GM23338 (cell line): ENCODE results near the gene MPRIP. TPM values are rescaled to one million over a fixed set of nuclear protein-coding genes. Genes with fewer than 3 reads are reported as not detected.

Experiments used
- ATAC-seq: fragments of 200-7000 bp; cut with Tn5 transposase; 3 replicates; pipeline ENCODE4 v1.9.1; 2020
- DNase-seq: peaks from one replicate; pipeline ENCODE4 v3.0.0-alpha.2; 2015; ENCODE audit warnings: low spot score
- H2AFZ ChIP-seq: fragments of 200-600 bp; sonication (generic); 2 replicates; pipeline ENCODE4 v1.8.0; 2016; ENCODE audit warnings: antibody characterized with exemption, mild to moderate bottlenecking, moderate library complexity
- H3F3A ChIP-seq: fragments of 200-600 bp; sonication (generic); replicated peaks from 2 replicates; pipeline ENCODE4 v1.8.0; 2017; ENCODE audit warnings: antibody characterized with exemption, mixed run types, low read depth
- H3K27ac ChIP-seq: fragments of 200-600 bp; sonication (generic); 2 replicates; pipeline ENCODE4 v1.6.1; 2016; ENCODE audit warnings: low read depth
- H3K27me3 ChIP-seq: fragments of 200-600 bp; sonication (generic); 2 replicates; pipeline ENCODE4 v1.8.0; 2016; ENCODE audit warnings: mild to moderate bottlenecking, mixed run types, moderate library complexity; ENCODE audit not compliant: insufficient read depth
- H3K36me3 ChIP-seq: fragments of 200-600 bp; sonication (generic); 2 replicates; pipeline ENCODE4 v1.8.0; 2016; ENCODE audit warnings: mild to moderate bottlenecking; ENCODE audit not compliant: insufficient read depth
- H3K4me1 ChIP-seq: fragments of 200-600 bp; sonication (generic); 2 replicates; pipeline ENCODE4 v1.8.0; 2016; ENCODE audit warnings: mild to moderate bottlenecking, moderate library complexity; ENCODE audit not compliant: insufficient read depth
- H3K4me2 ChIP-seq: fragments of 200-600 bp; sonication (generic); 2 replicates; pipeline ENCODE4 v1.7.1; 2017; ENCODE audit warnings: mixed run types
- H3K4me3 ChIP-seq: fragments of 200-600 bp; sonication (generic); 2 replicates; pipeline ENCODE4 v1.6.1; 2016; ENCODE audit warnings: mixed run types
- H3K79me2 ChIP-seq: fragments of 200-600 bp; sonication (generic); replicated peaks from 2 replicates; pipeline ENCODE4 v1.8.0; 2017; ENCODE audit warnings: mild to moderate bottlenecking; ENCODE audit not compliant: insufficient read depth
- H3K9me2 ChIP-seq: fragments of 200-600 bp; sonication (generic); 2 replicates; pipeline ENCODE4 v1.8.0; 2017; ENCODE audit not compliant: insufficient read depth
- H4K20me1 ChIP-seq: fragments of 200-600 bp; sonication (generic); replicated peaks from 2 replicates; pipeline ENCODE4 v1.8.0; 2017; ENCODE audit warnings: mild to moderate bottlenecking; ENCODE audit not compliant: insufficient read depth
- H3K27ac Mint-ChIP-seq: 2 replicates; pipeline ENCODE4 v1.8.0; 2020; ENCODE audit warnings: inconsistent platforms, mild to moderate bottlenecking, moderate library complexity, mixed read lengths
- H3K27me3 Mint-ChIP-seq: 3 replicates; pipeline ENCODE4 v1.8.0; 2022; ENCODE audit warnings: low read depth, mild to moderate bottlenecking, moderate library complexity, mixed read lengths, inconsistent platforms; ENCODE audit not compliant: insufficient read depth, poor library complexity
- H3K36me3 Mint-ChIP-seq: 3 replicates; pipeline ENCODE4 v1.8.0; 2021; ENCODE audit warnings: low read depth, mild to moderate bottlenecking, inconsistent platforms, moderate library complexity, mixed read lengths
- H3K4me1 Mint-ChIP-seq: 3 replicates; pipeline ENCODE4 v1.8.0; 2020; ENCODE audit warnings: mild to moderate bottlenecking, inconsistent platforms, mixed read lengths
- H3K4me3 Mint-ChIP-seq: 3 replicates; pipeline ENCODE4 v1.8.0; 2021; ENCODE audit warnings: moderate library complexity, mild to moderate bottlenecking, inconsistent platforms, mixed read lengths
- H3K9me3 Mint-ChIP-seq: 3 replicates; pipeline ENCODE4 v1.8.0; 2020; ENCODE audit warnings: moderate library complexity, mild to moderate bottlenecking, inconsistent platforms, mixed read lengths
- CREB1 ChIP-seq: fragments of 250-450 bp; sonication (Bioruptor Pico); IDR thresholded peaks from 2 replicates; pipeline ENCODE4 v1.5.0; 2020; ENCODE audit warnings: low read depth, mild to moderate bottlenecking, moderate library complexity
- EZH2 ChIP-seq: fragments of 200-600 bp; sonication (generic); IDR thresholded peaks from one replicate; pipeline ENCODE4 v1.8.0; 2017; ENCODE audit warnings: antibody characterized with exemption, mild to moderate bottlenecking, low read depth; ENCODE audit not compliant: unreplicated experiment
- EZH2phosphoT487 ChIP-seq: fragments of 200-600 bp; sonication (generic); IDR thresholded peaks from one replicate; pipeline ENCODE4 v1.8.1; 2018; ENCODE audit warnings: antibody characterized with exemption; ENCODE audit not compliant: unreplicated experiment
- JUNB ChIP-seq: IDR thresholded peaks from one replicate; pipeline ENCODE4 v1.6.1; 2016; ENCODE audit warnings: antibody characterized with exemption; ENCODE audit not compliant: unreplicated experiment
- NANOG ChIP-seq: IDR thresholded peaks from 2 replicates; pipeline ENCODE4 v1.6.1; 2016; ENCODE audit warnings: antibody characterized with exemption, borderline replicate concordance
- POLR2AphosphoS5 ChIP-seq: IDR thresholded peaks from 2 replicates; pipeline ENCODE4 v1.6.1; 2016; ENCODE audit warnings: antibody characterized with exemption, low read depth
- STAT1 ChIP-seq: IDR thresholded peaks from one replicate; pipeline ENCODE4 v1.6.1; 2016; ENCODE audit warnings: antibody characterized with exemption; ENCODE audit not compliant: unreplicated experiment
- ZNF114 ChIP-seq: fragments of 250-450 bp; sonication (Bioruptor Pico); IDR thresholded peaks from 2 replicates; pipeline ENCODE4 v1.5.0; 2020; ENCODE audit warnings: mild to moderate bottlenecking, moderate library complexity
- ZNF331 ChIP-seq: fragments of 250-450 bp; sonication (Bioruptor Pico); IDR thresholded peaks from 2 replicates; pipeline ENCODE4 v1.5.0; 2020; ENCODE audit warnings: low read depth, mild to moderate bottlenecking, moderate library complexity
- polyA plus RNA-seq: library from polyadenylated mRNA; unstranded; fragments of >200 nt; fragmentation: Nextera tagmentation; extraction: Ambion mirVana; gene quantifications from 2 replicates; pipeline ENCODE4 v1.2.1, GENCODE V29; 2016
- total RNA-seq: library from RNA; depleted of rRNA; stranded (reverse); fragments of >200 nt; shearing (Covaris generic); gene quantifications from 2 replicates; pipeline ENCODE4 v1.2.3, GENCODE V29; 2014
- TF ChIP-seq, protein P1 (sequence below): IDR thresholded peaks from 2 replicates; pipeline ENCODE4 v1.6.1; 2016; ENCODE audit warnings: antibody characterized with exemption
- TF ChIP-seq, protein P2 (sequence below): IDR thresholded peaks from one replicate; pipeline ENCODE4 v1.6.1; 2018; ENCODE audit warnings: antibody characterized with exemption; ENCODE audit not compliant: unreplicated experiment

Gene MPRIP
- total and polyA plus RNA-seq, 2 experiments from 2014 or later, result 39.3 to 113 TPM

DNA sequence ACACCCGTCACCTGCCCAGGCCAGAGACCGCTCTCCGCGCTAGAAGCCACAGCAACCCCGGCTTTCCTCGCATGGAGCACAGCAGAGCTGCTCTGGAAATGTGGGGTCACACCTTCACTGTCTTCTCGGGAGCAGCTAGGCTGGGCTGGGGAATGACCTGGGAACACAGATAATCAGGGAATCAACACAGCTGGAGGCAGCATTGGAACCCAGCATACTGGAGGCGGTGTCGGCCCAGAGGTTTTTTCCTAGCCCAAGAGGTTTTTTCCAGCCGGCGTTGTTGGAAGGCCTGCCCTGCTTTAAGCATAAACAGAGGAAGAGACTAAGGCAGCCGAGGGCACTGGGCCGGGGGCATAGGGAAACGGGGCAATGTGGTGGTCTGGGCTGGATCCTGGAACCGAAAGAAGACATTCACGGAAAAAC, 164.7 kb downstream of the MPRIP start:
- TF ChIP-seq EZH2, result no peak
- TF ChIP-seq ZNF114 (CRISPR knock-in tag), result no peak
- TF ChIP-seq, protein P1, sequence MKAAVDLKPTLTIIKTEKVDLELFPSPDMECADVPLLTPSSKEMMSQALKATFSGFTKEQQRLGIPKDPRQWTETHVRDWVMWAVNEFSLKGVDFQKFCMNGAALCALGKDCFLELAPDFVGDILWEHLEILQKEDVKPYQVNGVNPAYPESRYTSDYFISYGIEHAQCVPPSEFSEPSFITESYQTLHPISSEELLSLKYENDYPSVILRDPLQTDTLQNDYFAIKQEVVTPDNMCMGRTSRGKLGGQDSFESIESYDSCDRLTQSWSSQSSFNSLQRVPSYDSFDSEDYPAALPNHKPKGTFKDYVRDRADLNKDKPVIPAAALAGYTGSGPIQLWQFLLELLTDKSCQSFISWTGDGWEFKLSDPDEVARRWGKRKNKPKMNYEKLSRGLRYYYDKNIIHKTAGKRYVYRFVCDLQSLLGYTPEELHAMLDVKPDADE, result no peak
- TF ChIP-seq JUNB, result no peak
- TF ChIP-seq EZH2phosphoT487, result no peak
- no peak for TF ChIP-seq POLR2AphosphoS5
- no peak for TF ChIP-seq STAT1
- no peak for TF ChIP-seq ZNF331 (CRISPR knock-in tag)
- no peak for TF ChIP-seq CREB1 (CRISPR knock-in tag)
- TF ChIP-seq NANOG, result no peak
- TF ChIP-seq, protein P2, sequence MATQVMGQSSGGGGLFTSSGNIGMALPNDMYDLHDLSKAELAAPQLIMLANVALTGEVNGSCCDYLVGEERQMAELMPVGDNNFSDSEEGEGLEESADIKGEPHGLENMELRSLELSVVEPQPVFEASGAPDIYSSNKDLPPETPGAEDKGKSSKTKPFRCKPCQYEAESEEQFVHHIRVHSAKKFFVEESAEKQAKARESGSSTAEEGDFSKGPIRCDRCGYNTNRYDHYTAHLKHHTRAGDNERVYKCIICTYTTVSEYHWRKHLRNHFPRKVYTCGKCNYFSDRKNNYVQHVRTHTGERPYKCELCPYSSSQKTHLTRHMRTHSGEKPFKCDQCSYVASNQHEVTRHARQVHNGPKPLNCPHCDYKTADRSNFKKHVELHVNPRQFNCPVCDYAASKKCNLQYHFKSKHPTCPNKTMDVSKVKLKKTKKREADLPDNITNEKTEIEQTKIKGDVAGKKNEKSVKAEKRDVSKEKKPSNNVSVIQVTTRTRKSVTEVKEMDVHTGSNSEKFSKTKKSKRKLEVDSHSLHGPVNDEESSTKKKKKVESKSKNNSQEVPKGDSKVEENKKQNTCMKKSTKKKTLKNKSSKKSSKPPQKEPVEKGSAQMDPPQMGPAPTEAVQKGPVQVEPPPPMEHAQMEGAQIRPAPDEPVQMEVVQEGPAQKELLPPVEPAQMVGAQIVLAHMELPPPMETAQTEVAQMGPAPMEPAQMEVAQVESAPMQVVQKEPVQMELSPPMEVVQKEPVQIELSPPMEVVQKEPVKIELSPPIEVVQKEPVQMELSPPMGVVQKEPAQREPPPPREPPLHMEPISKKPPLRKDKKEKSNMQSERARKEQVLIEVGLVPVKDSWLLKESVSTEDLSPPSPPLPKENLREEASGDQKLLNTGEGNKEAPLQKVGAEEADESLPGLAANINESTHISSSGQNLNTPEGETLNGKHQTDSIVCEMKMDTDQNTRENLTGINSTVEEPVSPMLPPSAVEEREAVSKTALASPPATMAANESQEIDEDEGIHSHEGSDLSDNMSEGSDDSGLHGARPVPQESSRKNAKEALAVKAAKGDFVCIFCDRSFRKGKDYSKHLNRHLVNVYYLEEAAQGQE, result no peak
- Histone ChIP-seq H3K4me3 (no peak overlapping the region), H3K9me2 (no peaks in the 10 kb centered on the region), H3K4me2 (no peak overlapping the region), H3K27me3 (no peaks in the 10 kb centered on the region), H3K4me1 (no peaks in the 10 kb centered on the region), H3K36me3 (no peaks in the 10 kb centered on the region), H3K79me2 (no peaks in the 10 kb centered on the region), H3F3A (peaks cover 6% of the 10 kb centered on the region; the same call in 1 of the 2 replicates), H4K20me1 (no peaks in the 10 kb centered on the region; the same call in 1 of the 2 replicates), H2AFZ (no peak overlapping the region), H3K27ac (no peak overlapping the region)
- no peaks in the 10 kb centered on the region; the same call in 2 of the 3 replicates for H3K36me3 Mint-ChIP-seq
- no peaks in the 10 kb centered on the region for H3K9me3 Mint-ChIP-seq
- no peak overlapping the region for H3K27ac Mint-ChIP-seq
- DNase-seq, result no peak
- peaks cover 19% of the 10 kb centered on the region for H3K27me3 Mint-ChIP-seq
- no peak for ATAC-seq
- H3K4me3 Mint-ChIP-seq, result no peak overlapping the region
- no peaks in the 10 kb centered on the region; the same call in 2 of the 3 replicates for H3K4me1 Mint-ChIP-seq

DNA sequence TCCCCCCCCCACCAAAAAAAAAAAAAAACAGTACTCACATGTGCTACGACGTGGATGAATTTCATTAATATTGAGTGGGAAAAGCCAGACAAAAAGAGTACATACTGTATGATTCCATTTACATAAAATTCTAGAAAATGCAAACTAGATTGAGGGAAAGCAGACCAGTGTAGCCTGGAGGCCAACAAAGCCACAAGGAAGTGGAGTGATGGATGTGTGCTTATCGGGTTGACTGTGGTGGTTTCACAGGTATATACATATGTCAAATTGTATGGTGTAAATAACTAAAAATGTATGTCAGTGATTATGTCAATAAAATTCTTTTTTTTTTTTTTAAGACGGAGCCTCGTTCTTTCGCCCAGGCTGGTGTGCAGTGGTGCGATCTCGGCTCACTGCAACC, 165.7 kb downstream of the MPRIP start:
- no peaks in the 10 kb centered on the region; the same call in 1 of the 2 replicates for H4K20me1 ChIP-seq
- Mint-ChIP-seq H3K27me3 (peaks cover 19% of the 10 kb centered on the region), H3K4me1 (no peaks in the 10 kb centered on the region; the same call in 2 of the 3 replicates), H3K4me3 (no peak overlapping the region), H3K36me3 (peaks cover 5% of the 10 kb centered on the region), H3K9me3 (no peaks in the 10 kb centered on the region), H3K27ac (no peak overlapping the region)
- no peak overlapping the region for H3K27ac ChIP-seq
- no peak for ATAC-seq
- no peaks in the 10 kb centered on the region for H3K9me2 ChIP-seq
- H3K4me1 ChIP-seq, result no peaks in the 10 kb centered on the region
- TF ChIP-seq NANOG (no peak), EZH2 (no peak), STAT1 (no peak), EZH2phosphoT487 (no peak), ZNF331 (CRISPR knock-in tag) (no peak)
- TF ChIP-seq, protein P1, result no peak
- H3K36me3 ChIP-seq, result peaks cover 3% of the 10 kb centered on the region; the same call in 1 of the 2 replicates
- no peak overlapping the region for H3K4me2 ChIP-seq
- no peak for DNase-seq
- H3F3A ChIP-seq, result peaks cover 6% of the 10 kb centered on the region; the same call in 1 of the 2 replicates
- no peaks in the 10 kb centered on the region for H3K27me3 ChIP-seq
- no peak overlapping the region for H2AFZ ChIP-seq
- H3K4me3 ChIP-seq, result no peak overlapping the region
- H3K79me2 ChIP-seq, result no peaks in the 10 kb centered on the region
